ENCODE measurements around the gene HOXD11.

GRCh38 chr2:176114120-176114929 is 7.2 kb downstream of the HOXD11 start:
- TF ChIP-seq CTCF (IDR thresholded peaks at IDR 0.05) = no peak
- no peak for TF ChIP-seq POLR2AphosphoS5 (IDR thresholded peaks at IDR 0.05)

Measured in upper lobe of left lung (tissue), 4 donors.